Measurements from ENCODE around the gene HECTD2.

The HECTD2 gene

GRCh38 chr10:91487911-91488582 is 77.9 kb downstream of the HECTD2 start:
- Histone ChIP-seq H3K27ac (no peak overlapping the region), H3K36me3 (no peaks in the 10 kb centered on the region), H3K27me3 (no peaks in the 10 kb centered on the region), H3K4me3 (ENCODE audit: low read depth in 1 of 2, low read length in 1 of 2) (no peak overlapping the region), H3K9me3 (no peaks in the 10 kb centered on the region), H3K4me1 (ENCODE audit: control insufficient read depth in 1 of 2, insufficient read depth in 1 of 2, low read depth in 1 of 2, low read length in 1 of 2) (no peaks in the 10 kb centered on the region)
- no peak for TF ChIP-seq CTCF (IDR thresholded peaks at IDR 0.05)

GRCh38 chr10:91493313-91493712 is 83.2 kb downstream of the HECTD2 start:
- no peak for TF ChIP-seq CTCF (IDR thresholded peaks at IDR 0.05)
- no peaks in the 10 kb centered on the region for H3K27me3 ChIP-seq
- no peaks in the 10 kb centered on the region for H3K9me3 ChIP-seq
- H3K27ac ChIP-seq = no peak overlapping the region
- H3K4me3 ChIP-seq (ENCODE audit: low read depth in 1 of 2, low read length in 1 of 2) = no peak overlapping the region
- H3K36me3 ChIP-seq = no peaks in the 10 kb centered on the region
- no peaks in the 10 kb centered on the region for H3K4me1 ChIP-seq (ENCODE audit: control insufficient read depth in 1 of 2, insufficient read depth in 1 of 2, low read depth in 1 of 2, low read length in 1 of 2)

- Histone ChIP-seq H3K4me1 (ENCODE audit: control insufficient read depth in 1 of 2, insufficient read depth in 1 of 2, low read depth in 1 of 2, low read length in 1 of 2) (no peaks in the 10 kb centered on the region), H3K27me3 (no peaks in the 10 kb centered on the region), H3K36me3 (no peaks in the 10 kb centered on the region), H3K27ac (no peak overlapping the region), H3K9me3 (no peaks in the 10 kb centered on the region), H3K4me3 (ENCODE audit: low read depth in 1 of 2, low read length in 1 of 2) (no peak overlapping the region)
- TF ChIP-seq CTCF (IDR thresholded peaks at IDR 0.05) = no peak
Measured at GRCh38 chr10:91495402-91495801, 85.3 kb downstream of the HECTD2 start.

GRCh38 chr10:91496016-91496415 is 85.9 kb downstream of the HECTD2 start:
- Histone ChIP-seq H3K4me1 (ENCODE audit: control insufficient read depth in 1 of 2, insufficient read depth in 1 of 2, low read depth in 1 of 2, low read length in 1 of 2) (no peaks in the 10 kb centered on the region), H3K27ac (no peak overlapping the region), H3K4me3 (ENCODE audit: low read depth in 1 of 2, low read length in 1 of 2) (no peak overlapping the region), H3K27me3 (no peaks in the 10 kb centered on the region), H3K9me3 (no peaks in the 10 kb centered on the region), H3K36me3 (no peaks in the 10 kb centered on the region)
- no peak for TF ChIP-seq CTCF (IDR thresholded peaks at IDR 0.05)

GRCh38 chr10:91511549-91512330 is 101.6 kb downstream of the HECTD2 start:
- Histone ChIP-seq H3K27ac (no peak overlapping the region), H3K36me3 (no peaks in the 10 kb centered on the region), H3K4me1 (ENCODE audit: control insufficient read depth in 1 of 2, insufficient read depth in 1 of 2, low read depth in 1 of 2, low read length in 1 of 2) (no peaks in the 10 kb centered on the region), H3K9me3 (no peaks in the 10 kb centered on the region), H3K4me3 (ENCODE audit: low read depth in 1 of 2, low read length in 1 of 2) (no peak overlapping the region), H3K27me3 (no peaks in the 10 kb centered on the region)
- no peak for TF ChIP-seq CTCF (IDR thresholded peaks at IDR 0.05)

Measured in neutrophil (primary cell).